Activated naive CD4-positive, alpha-beta T cell treated with anti-CD3 and anti-CD28 coated beads, Interleukin-2, amount 50 U/mL, for 72 hours (primary cell): ENCODE data around the gene NFIX. TPM values are rescaled to one million over a fixed set of nuclear protein-coding genes. Genes with fewer than 3 reads are reported as not detected.

Source experiments
- ATAC-seq, 2 donors: fragments of 150-1000 bp; cut with Tn5 transposase; 2 replicates each; pipeline ENCODE4 v1.10.0; 2021; ENCODE audit warnings: mild to moderate bottlenecking in 2 of 2, moderate library complexity in 2 of 2
- DNase-seq, 2 donors: peaks; one replicate each; pipeline ENCODE4 v3.0.0; 2021 to 2022; ENCODE audit warnings: low spot score in 2 of 2
- H3K27ac Mint-ChIP-seq, 2 donors: one replicate each; pipeline ENCODE4 v1.8.0; 2022; ENCODE audit warnings: mild to moderate bottlenecking in 2 of 2, mixed read lengths in 2 of 2
- H3K36me3 Mint-ChIP-seq, 2 donors: one replicate each; pipeline ENCODE4 v1.8.0; 2022; ENCODE audit warnings: mixed read lengths in 2 of 2
- H3K9me3 Mint-ChIP-seq, 2 donors: one replicate each; pipeline ENCODE4 v1.8.0; 2022; ENCODE audit warnings: mixed read lengths in 2 of 2
- total RNA-seq, 2 donors: library from RNA; stranded (reverse); gene quantifications; one replicate each; pipeline ENCODE4 v1.2.3, GENCODE V29; 2022

Gene NFIX
- total RNA-seq, 2 donors from 2014 or later: 1.8 to 5.4 TPM

GRCh38 chr19:13022111-13022858 is 27.0 kb downstream of the NFIX start:
- DNase-seq (no peak), ATAC-seq (peak; percentile 36 to 44)
- Mint-ChIP-seq H3K9me3 (no peaks in the 10 kb centered on the region), H3K27ac (no peak overlapping the region), H3K36me3 (peaks cover 6 to 8% of the 10 kb centered on the region in 2 donors)

GRCh38 chr19:13022859-13023636 is 27.8 kb downstream of the NFIX start:
- ATAC-seq: peak; percentile 33 to 48
- DNase-seq: no peak
- Mint-ChIP-seq H3K36me3 (peaks cover 6 to 8% of the 10 kb centered on the region in 2 donors), H3K9me3 (no peaks in the 10 kb centered on the region), H3K27ac (no peak overlapping the region)

GRCh38 chr19:13023656-13024055 is 28.4 kb downstream of the NFIX start:
- Mint-ChIP-seq H3K36me3 (peaks cover 6 to 8% of the 10 kb centered on the region in 2 donors), H3K27ac (no peak overlapping the region), H3K9me3 (no peaks in the 10 kb centered on the region)
- no peak for DNase-seq
- ATAC-seq: no peak

GRCh38 chr19:13024126-13024950 is 29.1 kb downstream of the NFIX start:
- Mint-ChIP-seq H3K36me3 (peaks cover 6 to 8% of the 10 kb centered on the region in 2 donors), H3K9me3 (no peaks in the 10 kb centered on the region), H3K27ac (peak overlapping the region in 1 of 2 donors; percentile 15)
- ATAC-seq (peak in 1 of 2 donors; percentile 43), DNase-seq (no peak)

- Mint-ChIP-seq H3K27ac (peak overlapping the region in 1 of 2 donors; percentile 10), H3K36me3 (peaks cover 6 to 8% of the 10 kb centered on the region in 2 donors), H3K9me3 (no peaks in the 10 kb centered on the region)
- ATAC-seq (no peak), DNase-seq (no peak)
Observed at GRCh38 chr19:13024951-13025697, 29.8 kb downstream of the NFIX start.

GRCh38 chr19:13025819-13026456 is 30.7 kb downstream of the NFIX start:
- Mint-ChIP-seq H3K27ac (peak overlapping the region in 1 of 2 donors; percentile 10), H3K9me3 (no peaks in the 10 kb centered on the region), H3K36me3 (peaks cover 6 to 8% of the 10 kb centered on the region in 2 donors)
- ATAC-seq (no peak), DNase-seq (no peak)

GRCh38 chr19:13026462-13027370 is 31.4 kb downstream of the NFIX start:
- ATAC-seq (no peak), DNase-seq (no peak)
- no peaks in the 10 kb centered on the region for H3K9me3 Mint-ChIP-seq
- peaks cover 6 to 8% of the 10 kb centered on the region in 2 donors for H3K36me3 Mint-ChIP-seq
- no peak overlapping the region for H3K27ac Mint-ChIP-seq

- ATAC-seq: no peak
- no peak overlapping the region for H3K27ac Mint-ChIP-seq
- peaks cover 6 to 8% of the 10 kb centered on the region in 2 donors for H3K36me3 Mint-ChIP-seq
- DNase-seq: no peak
- no peaks in the 10 kb centered on the region for H3K9me3 Mint-ChIP-seq
Observed at GRCh38 chr19:13027557-13027956, 32.3 kb downstream of the NFIX start.

- Mint-ChIP-seq H3K9me3 (no peaks in the 10 kb centered on the region), H3K27ac (peak overlapping the region in 1 of 2 donors; percentile 28)
- ATAC-seq: no peak
Observed at GRCh38 chr19:13028027-13028426, 32.8 kb downstream of the NFIX start.

GRCh38 chr19:13029301-13029880 is 34.1 kb downstream of the NFIX start:
- Mint-ChIP-seq H3K27ac (no peak overlapping the region), H3K36me3 (peaks cover 3 to 8% of the 10 kb centered on the region in 2 donors), H3K9me3 (no peaks in the 10 kb centered on the region)
- ATAC-seq (no peak), DNase-seq (no peak)

More at GRCh38 chr19:13028027-13028426, 32.8 kb downstream of the NFIX start:
- DNase-seq: no peak
- H3K36me3 Mint-ChIP-seq: peaks cover 6 to 8% of the 10 kb centered on the region in 2 donors

GRCh38 chr19:13029893-13030292 is 34.6 kb downstream of the NFIX start:
- DNase-seq: no peak
- Mint-ChIP-seq H3K36me3 (peaks cover 0 to 8% of the 10 kb centered on the region in 2 donors), H3K27ac (no peak overlapping the region), H3K9me3 (no peaks in the 10 kb centered on the region)
- ATAC-seq: no peak

- Mint-ChIP-seq H3K36me3 (no peaks in the 10 kb centered on the region), H3K27ac (no peak overlapping the region), H3K9me3 (no peaks in the 10 kb centered on the region)
- DNase-seq: no peak
- no peak for ATAC-seq
Observed at GRCh38 chr19:13031917-13032623, 36.8 kb downstream of the NFIX start.

- Mint-ChIP-seq H3K36me3 (no peaks in the 10 kb centered on the region), H3K9me3 (no peaks in the 10 kb centered on the region), H3K27ac (no peak overlapping the region)
- ATAC-seq (no peak), DNase-seq (no peak)
Observed at GRCh38 chr19:13032837-13033236, 37.6 kb downstream of the NFIX start.

- no peak for DNase-seq
- H3K36me3 Mint-ChIP-seq: no peaks in the 10 kb centered on the region
Observed at GRCh38 chr19:13033244-13033643, 38.0 kb downstream of the NFIX start.

More at GRCh38 chr19:13033244-13033643, 38.0 kb downstream of the NFIX start:
- no peak for ATAC-seq
- H3K27ac Mint-ChIP-seq: no peak overlapping the region
- no peaks in the 10 kb centered on the region for H3K9me3 Mint-ChIP-seq
